ENCODE measurements around the gene HM13. TPM values are rescaled to one million over a fixed set of nuclear protein-coding genes. Genes with fewer than 3 reads are reported as not detected.

The HM13 gene
- total and polyA plus RNA-seq, 9 of the 15 experiments (the other 6 are each of a cell fraction or from before 2014, with no cell fraction given), result 7.7 to 136 (median 74.5) TPM

GRCh38 chr20:31514154-31515071 is at the start of gene HM13 (continued):
- TF ChIP-seq, protein P1, sequence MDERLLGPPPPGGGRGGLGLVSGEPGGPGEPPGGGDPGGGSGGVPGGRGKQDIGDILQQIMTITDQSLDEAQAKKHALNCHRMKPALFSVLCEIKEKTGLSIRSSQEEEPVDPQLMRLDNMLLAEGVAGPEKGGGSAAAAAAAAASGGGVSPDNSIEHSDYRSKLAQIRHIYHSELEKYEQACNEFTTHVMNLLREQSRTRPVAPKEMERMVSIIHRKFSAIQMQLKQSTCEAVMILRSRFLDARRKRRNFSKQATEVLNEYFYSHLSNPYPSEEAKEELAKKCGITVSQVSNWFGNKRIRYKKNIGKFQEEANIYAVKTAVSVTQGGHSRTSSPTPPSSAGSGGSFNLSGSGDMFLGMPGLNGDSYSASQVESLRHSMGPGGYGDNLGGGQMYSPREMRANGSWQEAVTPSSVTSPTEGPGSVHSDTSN (CRISPR knock-in tag; IDR thresholded peaks at IDR 0.05; ENCODE audit: low read depth), result 0 out of 2 replicates have a peak, but pooled peaks have one; percentile 17
- TF ChIP-seq, protein P1 (tag; conservative IDR thresholded peaks at IDR 0.05; ENCODE audit: low read depth), result no peak
- TF ChIP-seq ZNF184 (CRISPR knock-in tag; IDR thresholded peaks at IDR 0.05), result no peak
- TF ChIP-seq RFX7 (CRISPR knock-in tag; IDR thresholded peaks at IDR 0.05), result no peak
- no peak for TF ChIP-seq MIER1 (IDR thresholded peaks at IDR 0.05; ENCODE audit: low read depth)
- no peak for TF ChIP-seq BCOR (IDR thresholded peaks at IDR 0.05)
- TF ChIP-seq SIN3B (IDR thresholded peaks at IDR 0.05; ENCODE audit: low read depth), result peak; percentile 37; the same call in 1 of the 2 replicates
- TF ChIP-seq HOMEZ (CRISPR knock-in tag; IDR thresholded peaks at IDR 0.05), result no peak
- TF ChIP-seq, protein P2, sequence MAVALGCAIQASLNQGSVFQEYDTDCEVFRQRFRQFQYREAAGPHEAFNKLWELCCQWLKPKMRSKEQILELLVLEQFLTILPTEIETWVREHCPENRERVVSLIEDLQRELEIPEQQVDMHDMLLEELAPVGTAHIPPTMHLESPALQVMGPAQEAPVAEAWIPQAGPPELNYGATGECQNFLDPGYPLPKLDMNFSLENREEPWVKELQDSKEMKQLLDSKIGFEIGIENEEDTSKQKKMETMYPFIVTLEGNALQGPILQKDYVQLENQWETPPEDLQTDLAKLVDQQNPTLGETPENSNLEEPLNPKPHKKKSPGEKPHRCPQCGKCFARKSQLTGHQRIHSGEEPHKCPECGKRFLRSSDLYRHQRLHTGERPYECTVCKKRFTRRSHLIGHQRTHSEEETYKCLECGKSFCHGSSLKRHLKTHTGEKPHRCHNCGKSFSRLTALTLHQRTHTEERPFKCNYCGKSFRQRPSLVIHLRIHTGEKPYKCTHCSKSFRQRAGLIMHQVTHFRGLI (CRISPR knock-in tag; IDR thresholded peaks at IDR 0.05), result no peak
- no peak for TF ChIP-seq EZH2 (IDR thresholded peaks at IDR 0.05; ENCODE audit: borderline replicate concordance, low read depth, low read length)
- peak; percentile 10; the same call in 1 of the 2 replicates for TF ChIP-seq ZNF140 (CRISPR knock-in tag; IDR thresholded peaks at IDR 0.05)
- TF ChIP-seq PHF20 (IDR thresholded peaks at IDR 0.05; ENCODE audit: partially characterized antibody), result peak; percentile 75
- no peak for TF ChIP-seq ZNF3 (CRISPR knock-in tag; IDR thresholded peaks at IDR 0.05)
- no peak for TF ChIP-seq NCOA4 (IDR thresholded peaks at IDR 0.05; ENCODE audit: partially characterized antibody)
- no peak for TF ChIP-seq COPS2 (conservative IDR thresholded peaks at IDR 0.05)
- TF ChIP-seq MYNN (IDR thresholded peaks at IDR 0.05), result peak; percentile 73; the same call in 1 of the 2 replicates
- TF ChIP-seq MYNN (CRISPR knock-in tag; IDR thresholded peaks at IDR 0.05), result no peak
- TF ChIP-seq CBFB (CRISPR knock-in tag; IDR thresholded peaks at IDR 0.05), result peak; percentile 73; the same call in 1 of the 2 replicates
- TF ChIP-seq GABPB2 (CRISPR knock-in tag; conservative IDR thresholded peaks at IDR 0.05), result no peak
- 0 out of 2 replicates have a peak, but pooled peaks have one; percentile 79 for TF ChIP-seq ZNF282 (CRISPR knock-in tag; IDR thresholded peaks at IDR 0.05)
- peak; percentile 72 for TF ChIP-seq MEIS2 (IDR thresholded peaks at IDR 0.05; ENCODE audit: partially characterized antibody)
- TF ChIP-seq RBBP5 (IDR thresholded peaks at IDR 0.05; ENCODE audit: borderline replicate concordance, insufficient read depth, low read length, poor library complexity, severe bottlenecking), result peak; percentile 91
- TF ChIP-seq ZNF239 (CRISPR knock-in tag; IDR thresholded peaks at IDR 0.05), result no peak; the same call in 1 of the 2 replicates
- TF ChIP-seq SMARCB1 (IDR thresholded peaks at IDR 0.05; ENCODE audit: insufficient read length, low read depth), result no peak
- TF ChIP-seq SOX6 (IDR thresholded peaks at IDR 0.05), result peak; percentile 46; the same call in 1 of the 2 replicates
